Hepatocyte (in vitro differentiated cells): Measurements from ENCODE around the gene LDB1. TPM values are rescaled to one million over a fixed set of nuclear protein-coding genes. Genes with fewer than 3 reads are reported as not detected.

Source experiments
- DNase-seq: peaks from one replicate; pipeline ENCODE4 v3.0.0-alpha.2; 2016; ENCODE audit warnings: low spot score
- H2AFZ ChIP-seq: fragments of 200-600 bp; sonication (generic); 2 replicates; pipeline ENCODE4 v1.6.0; 2016; ENCODE audit warnings: antibody characterized with exemption, mild to moderate bottlenecking
- H3K27ac ChIP-seq: fragments of 200-600 bp; sonication (generic); 2 replicates; pipeline ENCODE4 v1.5.1; 2016; ENCODE audit warnings: mild to moderate bottlenecking
- H3K27me3 ChIP-seq: fragments of 200-600 bp; sonication (generic); 2 replicates; pipeline ENCODE4 v1.6.1; 2016
- H3K36me3 ChIP-seq: fragments of 200-600 bp; sonication (generic); replicated peaks from 2 replicates; pipeline ENCODE4 v1.5.1; 2016; ENCODE audit warnings: low read depth; ENCODE audit not compliant: insufficient read depth
- H3K4me1 ChIP-seq: fragments of 200-600 bp; sonication (generic); 2 replicates; pipeline ENCODE4 v1.5.1; 2016; ENCODE audit warnings: mild to moderate bottlenecking, moderate library complexity; ENCODE audit not compliant: insufficient read depth
- H3K4me2 ChIP-seq: fragments of 200-600 bp; sonication (generic); 2 replicates; pipeline ENCODE4 v1.6.0; 2016
- H3K4me3 ChIP-seq: fragments of 200-600 bp; sonication (generic); 2 replicates; pipeline ENCODE4 v1.5.1; 2016; ENCODE audit warnings: mild to moderate bottlenecking
- H3K79me2 ChIP-seq: fragments of 200-600 bp; sonication (generic); 2 replicates; pipeline ENCODE4 v1.6.0; 2017; ENCODE audit warnings: mild to moderate bottlenecking
- H3K9me2 ChIP-seq: fragments of 200-600 bp; sonication (generic); replicated peaks from 2 replicates; pipeline ENCODE4 v1.6.0; 2017; ENCODE audit warnings: mild to moderate bottlenecking; ENCODE audit not compliant: insufficient read depth
- H3K9me3 ChIP-seq: fragments of 200-600 bp; sonication (generic); 2 replicates; pipeline ENCODE4 v1.5.1; 2016; ENCODE audit warnings: low read depth, mild to moderate bottlenecking
- H4K20me1 ChIP-seq: fragments of 200-600 bp; sonication (generic); 2 replicates; pipeline ENCODE4 v1.6.0; 2016; ENCODE audit warnings: mild to moderate bottlenecking; ENCODE audit not compliant: insufficient read depth, poor library complexity, severe bottlenecking
- CTCF ChIP-seq: fragments of 200-600 bp; sonication (generic); IDR thresholded peaks from 2 replicates; pipeline ENCODE4 v1.5.1; 2016; ENCODE audit warnings: antibody characterized with exemption, mild to moderate bottlenecking; ENCODE audit not compliant: poor library complexity
- EZH2 ChIP-seq: fragments of 200-600 bp; sonication (generic); IDR thresholded peaks from 2 replicates; pipeline ENCODE4 v1.6.1; 2016; ENCODE audit warnings: antibody characterized with exemption, mild to moderate bottlenecking, borderline replicate concordance
- EZH2phosphoT487 ChIP-seq: fragments of 200-600 bp; sonication (generic); IDR thresholded peaks from one replicate; pipeline ENCODE4 v1.6.1; 2018; ENCODE audit warnings: antibody characterized with exemption, mild to moderate bottlenecking, low read depth, moderate library complexity; ENCODE audit not compliant: unreplicated experiment, severe bottlenecking
- WGBS: methylation state at CpG from one replicate; pipeline ENCODE4 v1.1.6; 2016; ENCODE audit warnings: low lambda C conversion rate; ENCODE audit errors: missing lambda C conversion rate; 5-methylcytosine and 5-hydroxymethylcytosine counted together
- polyA plus RNA-seq: library from polyadenylated mRNA; unstranded; fragments of >200 nt; fragmentation: Nextera tagmentation; extraction: Ambion mirVana; gene quantifications from 2 replicates; pipeline ENCODE4 v1.2.1, GENCODE V29; 2016
- total RNA-seq: library from RNA; depleted of rRNA; stranded (reverse); fragments of >200 nt; gene quantifications from 2 replicates; pipeline ENCODE4 v1.2.3, GENCODE V29; 2014

LDB1 gene
- total and polyA plus RNA-seq, 2 experiments from 2014 or later: 28.2 to 46.3 TPM

GRCh38 chr10:102112210-102112817 is 7.9 kb downstream of the LDB1 start:
- peaks cover 51% of the 10 kb centered on the region for H4K20me1 ChIP-seq
- no peak overlapping the region for H3K4me3 ChIP-seq
- no peak for TF ChIP-seq CTCF
- no peaks in the 10 kb centered on the region for H3K9me2 ChIP-seq
- H3K79me2 ChIP-seq: peaks cover 69% of the 10 kb centered on the region
- no peaks in the 10 kb centered on the region for H3K36me3 ChIP-seq
- H2AFZ ChIP-seq: no peak overlapping the region
- H3K9me3 ChIP-seq: no peaks in the 10 kb centered on the region
- no peaks in the 10 kb centered on the region for H3K27me3 ChIP-seq
- peak overlapping the region; percentile 78 for H3K4me2 ChIP-seq
- H3K27ac ChIP-seq: no peak overlapping the region
- WGBS: 38% methylated on average over 3 of the region's 3 CpGs
- no peak for DNase-seq
- H3K4me1 ChIP-seq: peaks cover 41% of the 10 kb centered on the region

- H3K27ac ChIP-seq: no peak overlapping the region
- no peaks in the 10 kb centered on the region for H3K9me2 ChIP-seq
- peaks cover 31% of the 10 kb centered on the region for H3K4me1 ChIP-seq
- no peaks in the 10 kb centered on the region for H3K9me3 ChIP-seq
- TF ChIP-seq EZH2 (no peak), CTCF (no peak), EZH2phosphoT487 (no peak)
- 97% methylated on average over 12 of the region's 12 CpGs for WGBS
- no peak overlapping the region for H2AFZ ChIP-seq
- H3K36me3 ChIP-seq: no peaks in the 10 kb centered on the region
- H3K27me3 ChIP-seq: no peaks in the 10 kb centered on the region
- no peak overlapping the region for H3K4me3 ChIP-seq
- H4K20me1 ChIP-seq: peaks cover 54% of the 10 kb centered on the region
- H3K4me2 ChIP-seq: no peak overlapping the region
- DNase-seq: no peak
- H3K79me2 ChIP-seq: peaks cover 59% of the 10 kb centered on the region
Measured at GRCh38 chr10:102111276-102111675, 8.9 kb downstream of the LDB1 start.

GRCh38 chr10:102109166-102110116 is 10.7 kb downstream of the LDB1 start:
- Histone ChIP-seq H3K4me2 (no peak overlapping the region), H3K4me3 (no peak overlapping the region), H2AFZ (no peak overlapping the region), H3K4me1 (peaks cover 18% of the 10 kb centered on the region), H4K20me1 (peaks cover 54% of the 10 kb centered on the region), H3K9me3 (no peaks in the 10 kb centered on the region), H3K36me3 (no peaks in the 10 kb centered on the region), H3K27me3 (no peaks in the 10 kb centered on the region), H3K79me2 (peaks cover 43% of the 10 kb centered on the region), H3K27ac (no peak overlapping the region), H3K9me2 (no peaks in the 10 kb centered on the region)
- DNase-seq: no peak
- WGBS: 94% methylated on average over 24 of the region's 24 CpGs
- TF ChIP-seq EZH2 (no peak), CTCF (no peak), EZH2phosphoT487 (no peak)
